ENCODE data around the gene OOSP2.
"Not testable (repeated sequence)": the region's sequence is repeated elsewhere in the genome, so short reads cannot be mapped to it uniquely, and the experiment has no call there.

Gene OOSP2, protein sequence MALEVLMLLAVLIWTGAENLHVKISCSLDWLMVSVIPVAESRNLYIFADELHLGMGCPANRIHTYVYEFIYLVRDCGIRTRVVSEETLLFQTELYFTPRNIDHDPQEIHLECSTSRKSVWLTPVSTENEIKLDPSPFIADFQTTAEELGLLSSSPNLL

DNA sequence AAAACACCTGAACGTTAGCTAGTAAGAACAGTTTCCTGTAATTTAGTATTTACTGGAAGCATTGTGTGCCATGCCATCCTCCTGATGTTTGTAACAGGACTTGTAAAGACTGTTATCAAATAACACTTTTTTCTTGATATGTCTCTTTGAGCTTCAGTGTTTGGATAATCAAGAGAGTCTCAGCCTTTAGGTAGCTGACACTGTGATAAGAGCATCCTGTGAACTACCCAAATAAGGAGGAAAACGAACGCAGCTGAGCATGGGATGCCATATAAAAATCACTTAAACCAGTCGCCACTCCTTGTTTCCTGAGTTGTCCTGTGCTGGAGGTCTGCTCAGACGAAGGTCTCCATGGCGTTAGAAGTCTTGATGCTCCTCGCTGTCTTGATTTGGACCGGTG, at the start of gene OOSP2:
Gene OOSP2 (plus strand): TSS at position 301 of the 400 bp plus-strand sequence. CDS start 51 bp downstream, at position 352.
- no peak for DNase-seq (ENCODE audit: low spot score)

DNA sequence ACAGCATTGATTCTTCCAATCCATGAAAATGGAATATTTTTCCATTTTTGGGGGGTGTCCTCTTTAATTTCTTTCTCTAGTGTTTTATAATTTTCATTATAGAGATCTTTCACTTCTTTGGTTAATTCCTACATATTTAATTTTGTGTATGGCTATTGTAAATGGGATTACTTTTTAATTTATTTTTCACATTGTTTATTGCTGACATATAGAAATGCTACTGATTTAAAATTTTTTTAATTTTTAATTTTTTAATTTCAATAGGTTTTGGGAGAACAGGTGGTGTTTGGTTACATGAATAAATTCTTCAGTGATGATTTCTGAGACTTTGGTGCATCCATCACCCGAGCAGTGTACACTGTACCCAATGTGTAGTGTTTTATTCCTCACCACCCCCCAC, 49.8 kb upstream of the OOSP2 start:
- no peak for DNase-seq (ENCODE audit: low spot score)

DNA sequence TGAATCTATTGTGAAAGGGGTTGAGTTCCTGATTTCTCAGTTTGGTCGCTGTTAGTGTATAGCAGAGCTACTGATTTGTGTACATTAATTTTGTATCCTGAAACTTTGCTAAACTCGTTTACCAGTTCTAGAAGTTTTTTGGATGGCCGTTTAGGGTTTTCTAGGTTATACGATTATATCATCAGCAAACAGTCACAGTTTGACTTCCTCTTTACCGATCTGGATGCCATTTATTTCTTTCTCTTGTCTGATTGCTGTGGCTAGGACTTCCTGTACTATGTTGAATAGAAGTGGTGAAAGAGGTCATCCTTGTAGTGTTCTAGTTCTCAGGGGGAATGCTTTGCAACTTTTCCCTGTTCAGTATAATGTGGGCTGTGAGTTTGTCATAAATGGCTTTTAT, 47.8 kb upstream of the OOSP2 start:
- no peak for DNase-seq (ENCODE audit: low spot score)

DNA sequence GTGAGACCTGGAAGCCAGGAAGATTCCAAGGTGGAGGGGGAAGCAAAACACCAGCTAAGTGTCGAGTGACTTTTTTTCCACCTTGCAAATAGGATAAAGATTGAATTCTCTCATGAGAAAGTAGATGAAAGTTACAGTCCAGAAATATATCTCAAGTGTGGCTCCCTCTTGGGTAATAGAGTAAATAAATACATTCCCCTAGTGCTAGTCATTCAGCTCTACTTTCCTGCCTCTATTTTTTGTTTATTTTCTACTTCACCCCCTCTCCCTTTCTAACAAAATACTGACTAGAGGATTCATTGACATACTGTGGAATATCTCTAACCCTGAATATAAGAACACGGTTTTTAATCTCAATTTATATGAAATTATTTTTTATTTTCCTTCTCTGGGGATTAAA, 42.4 kb upstream of the OOSP2 start:
- no peak for DNase-seq (ENCODE audit: low spot score)

DNA sequence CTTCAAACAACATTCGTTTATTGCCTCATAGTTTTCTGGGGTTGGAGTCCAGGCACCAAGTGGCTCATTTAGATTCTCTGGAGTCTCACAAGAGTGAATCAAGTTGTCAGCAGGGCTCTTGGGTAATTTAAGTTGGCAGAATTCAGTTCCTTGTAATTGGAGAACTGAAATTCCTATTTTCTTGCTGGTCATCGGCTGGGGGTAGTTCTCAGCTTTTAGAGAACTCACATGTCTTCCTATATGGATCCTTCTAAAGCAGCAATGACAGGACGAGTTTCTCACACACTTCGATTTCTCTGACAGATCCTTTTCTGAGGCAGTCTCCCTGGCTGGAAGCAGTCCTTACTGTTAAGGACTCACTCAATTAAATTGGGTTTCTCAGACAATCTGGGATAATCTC, 40.5 kb upstream of the OOSP2 start:
- DNase-seq (ENCODE audit: low spot score), result no peak

DNA sequence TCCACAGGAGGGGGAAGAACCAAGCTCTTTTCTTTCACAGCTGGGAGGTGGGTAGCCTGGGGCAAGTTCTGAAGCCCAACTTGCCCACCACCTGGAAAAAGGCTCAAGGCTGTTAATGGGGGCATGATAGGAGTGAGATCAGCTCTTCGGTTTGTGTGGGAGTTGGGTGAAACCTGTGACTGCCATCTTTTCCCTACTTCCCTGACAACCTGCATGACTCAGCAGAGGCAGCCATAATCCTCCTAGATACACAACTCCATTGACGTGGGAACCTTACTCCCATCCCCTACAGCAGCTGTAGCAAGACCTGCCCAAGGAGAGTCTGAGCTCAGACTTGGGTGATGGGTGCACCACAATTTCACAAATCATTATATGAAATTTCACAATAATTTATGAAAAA, 36.5 kb upstream of the OOSP2 start:
- no peak for DNase-seq (ENCODE audit: low spot score)

DNA sequence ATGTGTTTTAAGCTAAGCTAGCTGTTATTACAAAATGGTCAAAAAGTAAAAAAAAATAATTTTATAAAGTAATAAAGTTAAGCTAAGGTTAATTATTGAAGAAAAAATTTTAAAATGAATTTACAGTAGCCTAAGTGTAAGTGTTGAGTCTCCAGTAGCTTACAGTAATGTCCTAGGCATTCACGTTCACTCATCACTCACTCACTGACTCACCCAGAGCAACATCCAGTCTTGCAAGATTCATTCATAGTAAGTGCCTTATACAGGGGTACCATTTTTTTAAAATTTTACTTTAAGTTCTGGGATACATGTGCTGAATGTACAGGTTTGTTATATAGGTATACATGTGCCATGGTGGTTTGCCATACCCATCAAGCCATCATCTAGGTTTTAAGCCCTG, 34.8 kb upstream of the OOSP2 start:
- DNase-seq (ENCODE audit: low spot score), result peak; percentile 76

DNA sequence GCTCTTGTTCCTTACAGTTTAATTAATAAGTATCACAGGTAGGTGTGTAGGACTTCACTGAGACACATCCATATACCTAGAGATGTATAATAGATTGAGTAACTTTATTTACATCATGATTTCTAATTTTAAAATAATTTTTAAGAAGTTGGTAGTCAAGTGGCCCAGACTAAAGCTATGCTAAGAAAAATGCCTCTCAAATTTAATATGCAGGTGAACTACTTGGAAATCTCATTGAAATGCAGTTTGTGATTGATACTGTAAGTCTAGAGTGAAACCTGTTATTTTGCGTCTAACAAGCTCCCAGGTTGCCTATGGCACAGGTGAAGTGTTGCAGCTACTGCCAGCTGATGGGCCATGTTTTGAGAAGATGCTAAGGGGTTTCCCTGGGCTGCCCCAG, 23.3 kb upstream of the OOSP2 start, which contains the start of gene OOSP4B:
Gene OOSP4B (plus strand): TSS at position 301 of the 400 bp plus-strand sequence.
- DNase-seq (ENCODE audit: low spot score), result no peak

DNA sequence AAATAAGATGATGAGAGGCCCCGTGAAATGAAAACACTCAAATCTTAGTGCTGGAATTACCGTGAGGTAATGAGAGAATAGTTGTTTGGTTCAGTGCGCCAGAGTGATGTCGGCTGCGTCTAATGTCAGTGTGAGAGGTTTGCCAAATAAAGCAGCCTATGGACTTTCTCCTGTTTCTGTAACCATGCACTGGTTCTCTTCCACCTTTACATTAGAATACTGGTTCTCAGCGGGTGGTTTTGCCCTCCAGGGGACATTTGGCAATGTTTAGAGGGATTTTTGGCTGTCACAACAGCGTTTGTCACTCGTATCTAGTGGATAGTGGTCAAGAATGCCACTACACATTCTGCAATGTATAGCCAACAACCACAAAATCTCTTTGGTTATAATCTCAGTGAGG, 22.2 kb upstream of the OOSP2 start:
- DNase-seq (ENCODE audit: low spot score), result no peak

DNA sequence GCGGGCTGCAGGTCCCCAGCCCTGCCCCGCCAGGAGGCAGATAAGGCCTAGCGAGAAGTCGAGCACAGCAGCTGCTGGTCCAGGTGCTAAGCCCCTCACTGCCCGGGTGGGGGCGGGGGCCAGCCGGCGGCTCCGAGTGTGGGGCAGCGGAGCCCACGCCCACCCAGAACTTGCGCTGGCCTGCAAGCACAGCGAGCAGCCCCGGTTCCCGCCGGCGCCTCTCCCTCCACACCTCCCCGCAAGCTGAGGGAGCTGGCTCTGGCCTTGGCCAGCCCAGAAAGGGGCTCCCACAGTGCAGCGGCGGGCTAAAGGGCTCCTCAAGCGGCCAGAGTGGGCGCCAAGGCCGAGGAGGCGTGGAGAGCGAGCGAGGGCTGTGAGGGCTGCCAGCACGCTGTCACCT, 19.8 kb upstream of the OOSP2 start:
- DNase-seq (ENCODE audit: low spot score), result not testable (repeated sequence)

DNA sequence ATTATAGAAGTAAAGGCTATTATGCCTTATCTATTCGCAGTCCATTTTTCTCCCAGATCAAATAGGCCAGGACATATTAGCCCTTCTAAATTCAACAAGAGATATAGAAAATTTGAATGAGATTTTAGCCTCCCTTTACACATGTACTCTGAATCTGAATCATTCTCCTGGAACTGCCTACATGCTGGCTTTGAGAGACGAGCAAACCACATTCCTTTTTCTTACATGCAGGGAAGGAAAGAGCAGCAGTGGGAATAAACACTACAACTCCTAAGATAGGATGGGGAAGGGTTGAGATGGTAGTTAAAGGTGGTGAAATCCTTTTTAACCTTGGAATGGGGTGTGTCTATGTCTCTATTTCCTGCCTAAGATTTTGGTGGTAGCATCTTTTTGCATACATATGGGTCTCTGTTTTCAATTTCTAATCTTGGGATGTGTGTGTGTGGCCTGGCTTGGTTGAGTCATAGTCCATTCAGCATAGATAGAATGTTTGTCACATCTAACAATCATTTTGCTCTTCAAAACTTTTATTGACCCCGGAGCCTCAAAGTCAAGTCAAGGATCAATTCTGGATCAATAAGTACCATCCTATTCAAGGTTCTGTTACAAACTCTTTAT, 11.1 kb upstream of the OOSP2 start:
- peak; percentile 13 for DNase-seq (ENCODE audit: low spot score)

DNA sequence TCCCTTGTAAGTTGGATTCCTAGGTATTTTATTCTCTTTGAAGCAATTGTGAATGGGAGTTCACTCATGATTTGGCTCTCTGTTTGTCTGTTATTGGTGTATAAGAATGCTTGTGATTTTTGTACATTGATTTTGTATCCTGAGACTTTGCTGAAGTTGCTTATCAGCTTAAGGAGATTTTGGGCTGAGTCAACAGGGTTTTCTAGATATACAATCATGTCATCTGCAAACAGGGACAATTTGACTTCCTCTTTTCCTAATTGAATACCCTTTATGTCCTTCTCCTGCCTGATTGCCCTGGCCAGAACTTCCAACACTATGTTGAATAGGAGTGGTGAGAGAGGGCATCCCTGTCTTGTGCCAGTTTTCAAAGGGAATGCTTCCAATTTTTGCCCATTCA, 10.2 kb downstream of the OOSP2 start:
- DNase-seq (ENCODE audit: low spot score), result not testable (repeated sequence)

DNA sequence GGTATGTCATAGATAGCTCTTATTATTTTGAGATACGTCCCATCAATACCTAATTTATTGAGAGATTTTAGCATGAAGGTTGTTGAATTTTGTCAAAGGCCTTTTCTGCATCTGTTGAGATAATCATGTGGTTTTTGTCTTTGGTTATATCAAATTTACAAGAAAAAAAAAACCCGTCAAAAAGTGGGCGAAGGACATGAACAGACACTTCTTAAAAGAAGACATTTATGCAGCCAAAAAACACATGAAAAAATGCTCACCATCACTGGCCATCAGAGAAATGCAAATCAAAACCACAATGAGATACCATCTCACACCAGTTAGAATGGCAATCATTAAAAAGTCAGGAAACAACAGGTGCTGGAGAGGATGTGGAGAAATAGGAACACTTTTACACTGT, 10.6 kb downstream of the OOSP2 start:
- DNase-seq (ENCODE audit: low spot score), result not testable (repeated sequence)

DNA sequence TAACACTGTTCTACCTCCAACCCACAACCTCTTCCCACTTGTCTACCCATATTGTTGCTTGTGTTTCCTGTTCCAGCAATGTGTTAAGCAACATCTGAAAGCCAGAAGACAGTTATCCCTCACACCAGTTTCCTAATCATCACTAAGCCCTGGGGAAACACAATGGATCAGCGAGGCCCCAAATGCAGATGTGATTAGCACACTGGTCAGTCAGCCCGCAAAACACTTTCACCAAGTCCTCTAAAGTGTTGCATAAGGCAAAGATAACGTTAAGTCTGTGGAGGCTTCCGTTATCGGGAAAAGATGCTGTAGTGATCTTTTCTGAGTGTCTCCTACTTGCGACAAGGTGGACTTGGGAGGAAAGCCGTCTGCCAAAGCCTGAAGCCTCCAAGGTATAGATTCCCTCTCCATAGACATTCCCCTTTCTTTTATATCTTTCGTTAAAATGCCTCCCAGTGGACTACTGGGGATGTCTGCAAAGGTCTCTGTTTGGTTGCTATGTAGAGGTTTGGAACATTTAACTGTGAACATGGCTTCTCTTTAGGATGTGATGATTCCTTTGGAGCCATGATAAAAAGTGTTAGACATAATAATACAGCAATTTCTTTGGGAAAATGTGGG, 16.2 kb downstream of the OOSP2 start, which contains the start of gene MS4A3:
Gene MS4A3 (plus strand): TSS at position 317 of the 621 bp plus-strand sequence. CDS start 4,496 bp downstream, outside the sequence.
- no peak for DNase-seq (ENCODE audit: low spot score)

DNA sequence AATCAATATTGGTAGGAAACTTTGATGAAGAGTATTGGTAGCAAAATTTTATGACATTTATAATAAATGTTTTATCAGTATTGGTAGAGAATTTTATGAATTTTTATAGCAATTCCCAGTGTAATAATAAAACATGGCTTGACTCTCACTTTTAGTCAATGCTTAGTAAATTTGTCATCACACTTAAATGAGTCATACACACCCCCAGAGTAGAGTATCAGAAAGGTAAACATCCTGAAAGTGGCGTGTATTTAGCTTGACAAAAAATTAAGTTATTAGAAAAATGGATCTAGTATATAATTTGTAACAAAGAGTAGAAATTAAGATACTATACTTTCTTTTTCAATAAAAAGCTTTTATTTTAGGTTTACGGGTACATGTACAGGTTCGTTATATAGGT, 18.8 kb downstream of the OOSP2 start:
- peak; percentile 11 for DNase-seq (ENCODE audit: low spot score)

DNA sequence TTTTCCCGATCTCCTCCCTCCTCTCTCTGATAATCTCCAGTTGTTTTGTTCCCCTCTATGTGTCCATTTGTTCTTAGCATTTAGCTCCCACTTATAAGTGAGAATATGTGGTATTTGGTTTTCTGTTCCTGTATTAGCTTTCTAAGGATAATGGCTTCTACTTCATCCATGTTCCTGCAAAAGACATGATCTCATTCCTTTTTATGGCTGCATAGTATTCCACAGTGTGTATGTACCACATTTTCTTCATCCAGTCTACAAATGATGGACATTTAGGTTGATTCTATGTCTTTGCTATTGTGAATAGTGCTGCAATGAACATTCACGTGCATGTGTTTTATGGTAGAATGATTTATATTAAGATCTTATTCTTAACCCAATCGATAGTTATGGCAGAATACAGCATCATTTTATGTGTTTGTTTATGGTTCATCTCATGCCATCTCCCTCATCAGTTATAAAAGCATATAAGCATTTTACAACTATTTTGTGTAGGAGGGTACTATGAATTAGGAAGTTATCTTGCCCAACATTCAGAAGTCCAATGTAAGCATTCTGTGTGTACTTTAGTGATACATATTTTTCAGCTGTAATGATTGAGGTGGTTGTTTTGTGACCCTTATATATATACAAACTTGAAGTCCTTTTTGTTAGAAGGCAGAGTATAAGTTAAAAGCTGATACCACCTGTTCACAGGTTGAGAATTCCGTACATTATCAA, 19.5 kb downstream of the OOSP2 start:
- DNase-seq (ENCODE audit: low spot score), result no peak

DNA sequence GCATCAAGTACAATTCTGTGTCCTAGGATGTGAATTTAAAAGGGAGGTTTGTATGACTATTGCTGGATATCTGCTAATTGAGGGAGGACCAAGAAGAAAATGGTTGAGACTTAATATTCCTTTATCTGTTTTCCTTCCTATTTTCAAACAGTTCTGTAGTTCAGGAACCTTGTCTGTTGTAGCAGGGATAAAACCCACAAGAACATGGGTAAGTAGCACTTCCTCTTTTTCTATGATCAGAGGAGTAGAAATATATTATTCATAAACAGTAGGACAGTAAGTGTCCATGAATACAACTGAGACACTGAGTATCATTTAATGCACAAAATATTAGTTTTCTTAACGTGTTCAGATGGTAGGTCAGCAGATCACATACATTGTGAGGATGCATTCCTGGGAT, 23.9 kb downstream of the OOSP2 start:
- DNase-seq (ENCODE audit: low spot score), result no peak

DNA sequence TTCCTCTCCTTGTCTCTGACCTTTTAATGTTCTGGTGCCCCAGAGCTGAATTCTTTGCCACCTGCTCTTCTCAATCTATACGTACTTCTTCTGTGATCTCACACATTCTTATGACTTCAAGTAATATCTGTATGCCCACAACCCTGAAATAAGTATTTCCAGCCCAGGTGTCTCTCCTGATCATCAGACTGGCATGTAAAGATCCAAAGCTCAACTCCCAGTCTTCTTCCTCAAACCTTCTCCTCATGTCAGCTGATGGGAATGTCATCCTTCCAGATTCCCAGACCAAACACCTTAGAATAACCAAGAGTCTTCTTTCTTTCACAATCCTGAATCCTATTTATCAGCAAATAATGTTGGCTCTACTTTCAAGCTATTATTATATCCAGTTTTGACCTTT, 25.6 kb downstream of the OOSP2 start:
- no peak for DNase-seq (ENCODE audit: low spot score)

DNA sequence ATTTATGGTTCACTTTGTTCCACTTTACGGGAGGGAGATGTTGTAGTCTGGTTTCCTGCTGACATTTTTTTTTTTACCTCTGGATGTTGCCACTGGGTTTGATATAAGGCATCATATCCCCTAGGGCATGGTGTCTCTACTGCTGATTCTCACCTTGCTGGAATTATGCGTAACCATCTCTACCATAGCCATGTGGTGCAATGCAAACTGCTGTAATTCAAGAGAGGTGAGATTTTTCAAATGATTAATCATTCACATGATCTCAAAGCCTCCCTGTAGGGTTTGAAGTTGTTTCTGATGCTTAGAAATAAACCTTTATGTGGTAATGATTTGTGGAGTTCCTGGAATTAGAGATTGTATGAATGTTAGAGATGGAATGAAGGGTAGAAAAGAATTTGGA, 29.2 kb downstream of the OOSP2 start:
- DNase-seq (ENCODE audit: low spot score), result peak; percentile 35

DNA sequence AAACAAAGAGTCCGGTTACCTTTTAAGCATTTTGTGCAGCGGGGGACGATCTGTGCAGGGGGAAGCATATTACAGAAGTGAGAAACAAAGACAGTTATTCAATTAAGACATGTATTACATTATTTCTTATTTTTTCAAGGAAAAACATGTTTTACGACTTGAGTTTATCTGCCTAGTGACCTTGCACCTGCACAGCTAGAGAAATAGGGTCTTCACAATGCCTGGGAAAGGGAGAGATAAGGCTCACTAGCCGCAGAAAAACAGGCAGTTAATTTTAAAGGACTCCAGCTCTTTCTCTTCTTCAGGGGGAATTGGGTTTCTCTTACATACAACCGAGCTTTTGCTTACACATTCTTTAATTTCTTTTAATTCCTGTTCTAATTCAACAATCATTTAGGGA, 31.4 kb downstream of the OOSP2 start:
- DNase-seq (ENCODE audit: low spot score), result not testable (repeated sequence)

DNA sequence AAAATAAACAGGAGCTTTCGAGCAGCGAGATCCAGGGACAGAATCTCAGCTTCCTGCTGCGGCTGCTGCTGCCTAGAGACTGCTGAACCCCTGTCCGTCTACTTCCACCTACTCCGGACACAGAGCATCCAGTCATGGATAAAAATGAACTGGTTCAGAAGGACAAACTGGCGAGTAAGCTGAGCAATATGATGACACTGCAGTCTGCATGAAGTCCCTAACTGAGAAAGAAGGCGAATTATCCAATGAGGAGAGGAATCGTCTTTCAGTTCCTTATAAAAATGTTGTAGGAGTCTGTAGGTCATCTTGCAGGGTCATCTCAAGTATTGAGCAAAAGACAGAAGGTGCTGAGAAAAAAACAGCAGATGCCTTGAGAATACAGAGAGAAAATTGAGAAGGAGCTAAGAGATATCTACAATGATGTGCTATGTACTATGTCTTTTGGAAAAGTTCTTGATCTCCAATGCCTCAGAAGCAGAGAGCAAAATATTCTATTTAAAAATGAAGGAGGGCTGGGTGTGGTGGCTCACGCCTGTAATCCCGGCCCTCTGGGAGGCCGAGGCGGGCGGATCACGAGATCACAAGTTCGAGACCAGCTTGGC, 37.1 kb downstream of the OOSP2 start:
- DNase-seq (ENCODE audit: low spot score), result no peak

DNA sequence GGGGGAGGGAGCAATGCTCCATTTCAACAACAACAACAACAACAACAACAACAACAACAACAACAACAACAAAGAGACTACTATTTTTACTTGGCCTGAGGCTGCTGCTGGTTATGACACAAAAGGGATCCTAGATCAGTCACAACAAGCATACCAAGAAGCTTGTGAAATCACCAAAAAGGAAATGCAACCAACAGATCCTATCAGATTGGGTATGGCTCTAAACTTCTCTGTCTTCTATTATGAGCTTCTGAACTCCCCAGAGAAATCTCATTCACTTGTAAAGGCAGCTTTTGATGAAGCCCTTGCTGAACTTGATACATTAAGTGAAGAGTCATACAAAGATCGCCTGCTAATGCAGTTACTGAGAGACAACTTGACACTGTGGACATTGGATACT, 37.8 kb downstream of the OOSP2 start:
- DNase-seq (ENCODE audit: low spot score), result no peak

DNA sequence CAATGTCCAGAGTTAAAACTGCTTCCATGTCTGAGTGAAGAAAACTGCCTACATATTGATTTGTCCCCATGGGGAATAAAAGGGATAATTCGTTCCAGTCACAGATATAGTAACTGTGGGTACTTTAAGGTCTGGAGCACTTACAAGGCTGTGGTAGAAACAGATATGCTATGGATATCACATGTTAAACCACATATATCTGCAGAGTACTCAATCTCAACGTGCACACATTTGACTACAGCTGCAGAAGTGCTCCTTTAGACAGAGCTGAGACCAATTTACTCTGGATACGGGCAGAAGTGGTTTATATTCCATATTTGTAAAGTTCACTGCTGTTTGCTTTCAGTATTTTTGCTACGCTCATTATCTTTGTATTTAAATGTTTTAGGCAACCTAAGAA, 38.5 kb downstream of the OOSP2 start:
- no peak for DNase-seq (ENCODE audit: low spot score)
